ENCODE results near the gene GPRIN2. TPM values are rescaled to one million over a fixed set of nuclear protein-coding genes. Genes with fewer than 3 reads are reported as not detected.
"Not testable (repeated sequence)": the region's sequence is repeated elsewhere in the genome, so short reads cannot be mapped to it uniquely, and the experiment has no call there.

The GPRIN2 gene
- total RNA-seq, 2 donors from 2014 or later: 32.3 to 34.4 TPM

- no peaks in the 10 kb centered on the region for H3K36me3 ChIP-seq
- H3K27ac ChIP-seq: no peak overlapping the region
- no peaks in the 10 kb centered on the region for H3K27me3 ChIP-seq
- no peak overlapping the region for H3K9ac ChIP-seq (ENCODE audit: low read depth in 2 of 2, low read length in 2 of 2)
- H3K9me3 ChIP-seq: no peaks in the 10 kb centered on the region
- peaks cover 17% of the 10 kb centered on the region for H3K4me1 ChIP-seq
- no peak overlapping the region for H3K4me3 ChIP-seq
- TF ChIP-seq CTCF (IDR thresholded peaks at IDR 0.05): no peak
- DNase-seq: no peak
- intact Hi-C loops (cut with DNase I): no loop called here
Observed at GRCh38 chr10:46536171-46536570, 20.3 kb downstream of the GPRIN2 start.

- Histone ChIP-seq H3K9me3 (no peaks in the 10 kb centered on the region), H3K9ac (ENCODE audit: low read depth in 2 of 2, low read length in 2 of 2) (no peak overlapping the region), H3K36me3 (no peaks in the 10 kb centered on the region), H3K4me3 (no peak overlapping the region), H3K27me3 (no peaks in the 10 kb centered on the region), H3K4me1 (peaks cover 7% of the 10 kb centered on the region), H3K27ac (no peak overlapping the region)
- no peak for DNase-seq
- intact Hi-C loops (cut with DNase I): no loop called here
- no peak for TF ChIP-seq CTCF (IDR thresholded peaks at IDR 0.05)
Observed at GRCh38 chr10:46534828-46535524, 21.5 kb downstream of the GPRIN2 start.

- intact Hi-C loops (cut with DNase I); DNase-seq: not testable (repeated sequence)
Observed at GRCh38 chr10:46532256-46532655, 24.2 kb downstream of the GPRIN2 start.

GRCh38 chr10:46530249-46531186 is 25.9 kb downstream of the GPRIN2 start:
- no peaks in the 10 kb centered on the region for H3K27me3 ChIP-seq

More at GRCh38 chr10:46532256-46532655, 24.2 kb downstream of the GPRIN2 start:
- not testable (repeated sequence) for H3K27ac ChIP-seq; H3K4me1 ChIP-seq; H3K4me3 ChIP-seq; H3K27me3 ChIP-seq; H3K9me3 ChIP-seq; H3K9ac ChIP-seq (ENCODE audit: low read depth in 2 of 2, low read length in 2 of 2); H3K36me3 ChIP-seq

GRCh38 chr10:46529742-46530141 is 26.7 kb downstream of the GPRIN2 start:
- not testable (repeated sequence) for H3K27ac ChIP-seq; H3K36me3 ChIP-seq; H3K9me3 ChIP-seq; H3K4me1 ChIP-seq; DNase-seq; H3K9ac ChIP-seq (ENCODE audit: low read depth in 2 of 2, low read length in 2 of 2); H3K4me3 ChIP-seq; H3K27me3 ChIP-seq
- intact Hi-C loops (cut with DNase I): loop anchor here (2.0 kb wide), 1 partner anchor 25 kb away; no protein-coding TSS in a partner anchor

More at GRCh38 chr10:46530249-46531186, 25.9 kb downstream of the GPRIN2 start:
- no peaks in the 10 kb centered on the region for H3K9me3 ChIP-seq
- H3K27ac ChIP-seq: no peak overlapping the region
- no peak for TF ChIP-seq CTCF (IDR thresholded peaks at IDR 0.05)
- H3K4me3 ChIP-seq: no peak overlapping the region
- no peaks in the 10 kb centered on the region for H3K36me3 ChIP-seq
- no peak overlapping the region for H3K9ac ChIP-seq (ENCODE audit: low read depth in 2 of 2, low read length in 2 of 2)
- no peaks in the 10 kb centered on the region for H3K4me1 ChIP-seq
- intact Hi-C loops (cut with DNase I): no loop called here
- DNase-seq: no peak

GRCh38 chr10:46528675-46529615 is 27.5 kb downstream of the GPRIN2 start:
- no peak overlapping the region for H3K9ac ChIP-seq (ENCODE audit: low read depth in 2 of 2, low read length in 2 of 2)
- no peak for TF ChIP-seq CTCF (IDR thresholded peaks at IDR 0.05)
- intact Hi-C loops (cut with DNase I): loop anchor here (2.0 kb wide), 1 partner anchor 26 kb away; no protein-coding TSS in a partner anchor
- no peaks in the 10 kb centered on the region for H3K9me3 ChIP-seq
- DNase-seq: no peak
- H3K27me3 ChIP-seq: no peaks in the 10 kb centered on the region
- H3K27ac ChIP-seq: no peak overlapping the region
- H3K4me1 ChIP-seq: no peaks in the 10 kb centered on the region
- no peak overlapping the region for H3K4me3 ChIP-seq
- H3K36me3 ChIP-seq: no peaks in the 10 kb centered on the region
